GM23248 (cell line): Measurements from ENCODE around the gene TEX26.

Source experiments
- EZH2 ChIP-seq: fragments of 200-600 bp; sonication (generic); IDR thresholded peaks from 2 replicates; pipeline ENCODE4 v1.6.1; 2018; ENCODE audit warnings: antibody characterized with exemption, mild to moderate bottlenecking; ENCODE audit not compliant: insufficient read depth, poor library complexity, severe bottlenecking
- EZH2phosphoT487 ChIP-seq: fragments of 200-600 bp; sonication (generic); IDR thresholded peaks from 2 replicates; pipeline ENCODE4 v1.6.1; 2018; ENCODE audit warnings: antibody characterized with exemption, moderate library complexity, mild to moderate bottlenecking, low read depth; ENCODE audit not compliant: insufficient read depth

DNA sequence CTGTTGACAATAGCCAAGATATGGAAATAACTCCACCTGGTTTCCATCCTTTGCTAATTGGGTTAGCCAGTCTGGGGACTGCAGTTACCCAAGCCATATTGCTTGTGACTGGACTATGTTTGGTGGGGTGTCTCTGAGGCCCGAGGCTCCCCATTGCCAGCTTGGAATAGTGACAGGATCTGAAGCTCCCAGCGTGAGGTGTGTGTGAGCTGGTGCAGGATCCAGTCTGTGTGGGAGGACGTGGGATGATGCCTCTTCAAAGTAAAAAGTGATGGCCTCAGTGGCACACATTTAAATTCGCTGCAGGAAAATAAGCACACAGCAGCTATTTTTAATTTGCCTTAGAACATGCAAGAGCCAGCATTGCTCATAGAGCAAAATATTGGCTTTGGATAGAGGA lies 75.0 kb downstream of the TEX26 start:
- TF ChIP-seq EZH2: no peak
- TF ChIP-seq EZH2phosphoT487: no peak
